ENCODE data around the gene CLEC4G.
A peak's percentile ranks its signal among the peaks of the same experiment; 100 is the strongest.
"Not testable (repeated sequence)": the region's sequence is repeated elsewhere in the genome, so short reads cannot be mapped to it uniquely, and the experiment has no call there.

The CLEC4G gene

DNA sequence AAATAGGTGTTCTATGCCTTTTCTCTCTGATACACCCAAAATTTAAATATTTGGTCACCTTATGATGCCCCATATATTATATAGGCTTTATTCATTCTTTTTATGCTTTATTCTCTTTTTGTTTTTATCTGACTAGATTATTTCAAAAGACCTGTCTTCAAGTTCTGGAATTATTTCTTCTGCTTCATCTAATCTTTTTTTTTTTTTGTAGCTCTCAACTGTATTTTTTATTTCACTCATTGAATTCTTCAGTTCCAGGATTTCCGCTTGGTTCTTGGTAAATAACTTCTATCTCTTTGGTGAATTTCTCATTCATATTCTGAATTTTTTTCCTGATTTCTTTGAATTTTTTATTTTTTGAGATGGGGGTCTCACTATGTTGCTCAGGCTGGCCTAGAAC lies 27.2 kb upstream of the CLEC4G start:
- no peak for TF ChIP-seq ZFX (IDR thresholded peaks at IDR 0.05)
- TF ChIP-seq, protein P1, sequence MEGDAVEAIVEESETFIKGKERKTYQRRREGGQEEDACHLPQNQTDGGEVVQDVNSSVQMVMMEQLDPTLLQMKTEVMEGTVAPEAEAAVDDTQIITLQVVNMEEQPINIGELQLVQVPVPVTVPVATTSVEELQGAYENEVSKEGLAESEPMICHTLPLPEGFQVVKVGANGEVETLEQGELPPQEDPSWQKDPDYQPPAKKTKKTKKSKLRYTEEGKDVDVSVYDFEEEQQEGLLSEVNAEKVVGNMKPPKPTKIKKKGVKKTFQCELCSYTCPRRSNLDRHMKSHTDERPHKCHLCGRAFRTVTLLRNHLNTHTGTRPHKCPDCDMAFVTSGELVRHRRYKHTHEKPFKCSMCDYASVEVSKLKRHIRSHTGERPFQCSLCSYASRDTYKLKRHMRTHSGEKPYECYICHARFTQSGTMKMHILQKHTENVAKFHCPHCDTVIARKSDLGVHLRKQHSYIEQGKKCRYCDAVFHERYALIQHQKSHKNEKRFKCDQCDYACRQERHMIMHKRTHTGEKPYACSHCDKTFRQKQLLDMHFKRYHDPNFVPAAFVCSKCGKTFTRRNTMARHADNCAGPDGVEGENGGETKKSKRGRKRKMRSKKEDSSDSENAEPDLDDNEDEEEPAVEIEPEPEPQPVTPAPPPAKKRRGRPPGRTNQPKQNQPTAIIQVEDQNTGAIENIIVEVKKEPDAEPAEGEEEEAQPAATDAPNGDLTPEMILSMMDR (conservative IDR thresholded peaks at IDR 0.05) = no peak
- H3K27ac ChIP-seq = no peak overlapping the region

DNA sequence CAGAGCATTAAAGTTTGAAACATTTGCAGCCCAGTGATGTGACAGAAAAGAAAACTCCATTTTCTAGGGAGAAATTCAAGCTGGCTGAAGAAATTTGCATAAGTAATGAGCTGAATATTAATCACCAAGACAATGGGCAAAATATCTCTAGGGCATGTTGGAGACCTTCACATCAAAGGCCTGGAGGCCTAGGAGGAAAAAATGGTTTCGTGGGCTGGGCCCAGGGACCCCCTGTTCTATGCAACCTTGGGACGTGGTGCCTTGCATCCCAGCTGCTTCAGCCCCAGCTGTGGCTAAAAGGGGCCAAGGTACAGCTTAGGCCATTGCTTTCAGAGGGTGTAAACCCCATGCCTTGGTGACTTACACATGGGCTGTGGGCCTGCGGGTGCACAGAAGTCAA lies 25.4 kb upstream of the CLEC4G start:
- TF ChIP-seq ZFX (IDR thresholded peaks at IDR 0.05) = no peak
- TF ChIP-seq, protein P1 (conservative IDR thresholded peaks at IDR 0.05) = no peak

DNA sequence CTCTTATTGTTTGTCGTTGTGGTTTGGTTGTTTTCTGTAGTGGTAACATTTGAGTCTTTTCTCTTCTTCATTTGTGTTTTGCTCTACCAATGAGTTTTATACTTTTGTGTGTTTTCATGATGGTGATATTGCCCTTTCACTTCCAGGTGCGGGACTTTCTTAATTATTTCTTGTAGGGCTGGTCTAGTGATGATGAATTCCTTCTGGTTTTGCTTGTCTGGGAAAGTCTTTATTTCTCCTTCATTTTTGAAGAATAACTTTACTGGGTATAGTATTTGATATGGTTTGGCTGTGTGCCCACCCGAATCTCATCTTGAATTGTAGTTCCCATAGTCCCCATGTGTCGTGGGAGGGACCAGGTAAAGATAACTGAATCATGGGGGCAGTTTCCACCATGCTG lies 24.3 kb upstream of the CLEC4G start:
- TF ChIP-seq, protein P1 (conservative IDR thresholded peaks at IDR 0.05) = no peak
- TF ChIP-seq ZFX (IDR thresholded peaks at IDR 0.05) = no peak
- no peak overlapping the region for H3K27ac ChIP-seq

More for the DNA sequence above, 25.4 kb upstream of the CLEC4G start:
- no peak overlapping the region for H3K27ac ChIP-seq

DNA sequence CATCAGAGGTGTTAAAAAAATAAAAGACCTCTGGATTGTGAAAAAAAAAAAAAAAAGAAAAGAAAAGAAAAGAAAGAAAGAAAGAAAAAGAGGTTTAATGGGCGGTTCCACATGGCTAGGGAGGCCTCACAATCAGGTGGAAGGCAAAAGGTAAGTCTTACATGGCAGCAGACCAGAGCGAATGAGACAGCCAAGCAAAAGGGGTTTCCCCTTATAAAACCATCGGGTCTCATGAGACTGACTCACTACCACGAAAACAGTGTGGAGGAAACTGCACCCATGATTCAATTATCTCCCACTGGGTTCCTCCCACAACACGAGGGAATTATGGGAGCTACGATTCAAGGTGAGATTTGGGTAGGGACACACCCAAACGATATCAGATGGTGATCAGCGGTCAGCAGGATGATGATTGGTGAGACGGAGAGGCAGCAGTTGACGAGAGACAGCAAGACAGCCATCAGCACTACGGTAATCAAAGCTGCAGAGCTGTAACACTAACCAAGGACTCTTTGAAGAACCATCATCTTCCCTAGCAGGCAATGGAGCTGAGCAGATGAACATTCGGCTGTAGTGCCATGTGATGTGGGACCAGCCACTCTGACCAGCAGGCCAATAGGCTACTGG lies 19.4 kb upstream of the CLEC4G start:
- no peak for TF ChIP-seq ZFX (IDR thresholded peaks at IDR 0.05)
- TF ChIP-seq, protein P1 (conservative IDR thresholded peaks at IDR 0.05) = no peak
- no peak overlapping the region for H3K27ac ChIP-seq

DNA sequence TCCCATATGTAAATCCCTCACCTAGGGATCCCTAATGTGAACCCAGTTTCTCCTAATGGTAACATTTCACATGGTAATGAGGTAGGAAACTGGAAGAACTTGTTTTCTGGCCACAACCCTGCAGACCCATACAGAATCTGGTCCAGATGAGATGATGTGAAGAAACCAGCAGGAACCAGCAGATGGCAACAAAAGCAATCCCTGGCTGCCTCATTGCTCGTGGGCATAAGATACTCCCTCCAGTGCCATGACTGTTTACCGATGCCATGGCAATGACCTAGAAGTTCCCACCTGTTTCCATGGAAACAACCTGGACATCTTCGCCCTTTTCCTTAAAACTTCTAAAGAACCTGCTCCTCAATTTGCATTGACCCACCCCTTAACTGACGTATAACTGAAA lies 16.8 kb upstream of the CLEC4G start:
- no peak overlapping the region for H3K27ac ChIP-seq
- no peak for TF ChIP-seq ZFX (IDR thresholded peaks at IDR 0.05)
- TF ChIP-seq, protein P1 (conservative IDR thresholded peaks at IDR 0.05) = peak; percentile 53

DNA sequence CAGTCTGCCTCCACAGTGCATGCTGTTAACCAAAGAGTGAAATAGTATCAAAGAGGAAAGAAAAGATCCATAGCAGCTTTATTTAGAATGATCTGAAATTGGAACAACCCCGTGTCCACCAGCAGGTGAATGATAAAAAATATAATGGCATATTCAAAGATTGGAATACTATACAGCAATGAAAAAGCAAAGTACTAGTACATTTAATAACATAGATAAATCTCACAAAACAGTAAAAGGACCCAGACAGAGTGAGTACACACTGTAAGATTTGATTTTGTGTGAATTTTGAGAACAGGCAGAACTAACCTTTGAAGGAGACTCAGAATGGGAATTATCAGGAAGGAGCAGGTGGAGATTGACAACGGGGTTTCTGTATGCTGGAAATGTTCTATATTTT lies 16.3 kb upstream of the CLEC4G start:
- no peak for TF ChIP-seq ZFX (IDR thresholded peaks at IDR 0.05)
- TF ChIP-seq, protein P1 (conservative IDR thresholded peaks at IDR 0.05) = no peak
- no peak overlapping the region for H3K27ac ChIP-seq

DNA sequence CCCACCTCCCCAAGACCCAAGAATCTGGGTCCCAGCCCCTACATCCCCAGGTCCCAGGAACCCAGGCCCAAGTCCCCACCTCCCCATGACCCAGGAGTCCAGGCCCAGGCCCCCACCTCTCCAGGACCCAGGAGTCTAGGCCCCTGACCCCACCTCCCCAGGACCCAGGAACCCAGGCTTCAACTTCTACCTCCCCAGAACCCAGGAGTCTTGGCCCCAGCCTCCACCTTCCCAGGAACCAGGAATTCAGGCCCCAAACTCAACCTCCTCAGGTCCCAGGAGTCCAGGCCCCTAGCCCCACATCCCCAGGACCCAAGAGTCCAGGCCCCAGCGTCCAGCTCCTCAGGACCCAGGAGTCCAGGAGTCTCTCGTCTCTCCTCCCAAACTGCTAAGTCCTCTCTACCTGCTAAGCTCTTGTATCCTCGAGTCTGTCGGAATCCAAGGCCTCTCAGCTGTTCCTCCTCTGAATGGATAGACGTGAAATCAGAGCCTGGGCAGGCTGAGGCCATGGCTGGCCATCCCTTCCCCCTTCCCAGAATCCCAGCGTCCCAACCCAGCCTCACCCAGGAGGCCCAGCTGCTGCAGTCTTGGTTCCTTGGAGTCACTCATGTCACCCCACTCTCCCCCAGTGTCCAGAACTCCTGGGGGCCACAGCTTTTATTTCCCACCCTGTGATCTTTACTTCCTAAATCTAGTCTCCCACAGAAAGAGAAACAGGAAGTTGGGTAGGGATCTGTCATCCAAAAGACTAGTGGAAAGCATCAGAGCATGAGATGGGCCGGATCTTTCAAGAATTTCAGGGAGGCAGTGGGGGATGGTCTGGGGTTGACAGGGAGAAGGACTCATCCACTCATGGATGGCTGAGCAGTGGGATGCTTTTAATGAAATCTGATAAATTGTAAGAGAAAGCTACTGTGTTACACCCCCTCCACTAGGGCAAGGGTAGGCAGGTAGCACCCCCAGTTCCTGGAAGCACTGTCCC lies 15.3 kb upstream of the CLEC4G start, which contains the start of gene CD209:
TSS of gene CD209 (minus strand) at position 632 of the 982 bp plus-strand sequence. CDS start at position 609, 23 bp downstream.
- no peak within 1 kb of the TSS for H3K27ac ChIP-seq
- TF ChIP-seq, protein P1 (conservative IDR thresholded peaks at IDR 0.05) = no peak
- TF ChIP-seq ZFX (IDR thresholded peaks at IDR 0.05) = no peak

DNA sequence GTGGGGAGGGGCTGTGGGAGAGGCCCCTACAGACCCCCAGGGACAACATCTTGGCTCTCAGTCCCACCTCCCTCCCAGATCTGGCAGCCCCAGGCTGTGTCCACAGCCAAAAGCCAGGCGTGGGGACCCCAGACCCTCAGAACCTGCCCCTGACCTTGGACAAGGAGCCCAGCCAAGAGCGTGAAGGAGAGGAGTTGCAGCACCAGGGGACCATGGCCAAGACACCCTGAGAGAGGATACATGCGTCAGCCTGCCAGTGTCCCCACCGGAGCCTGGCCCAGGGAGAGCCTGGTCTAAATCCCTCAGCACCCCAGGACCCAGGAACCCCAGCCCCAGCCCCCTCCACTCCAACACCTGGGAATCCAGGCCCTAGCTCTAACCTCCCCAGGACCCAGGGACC lies 14.4 kb upstream of the CLEC4G start:
- H3K27ac ChIP-seq = not testable (repeated sequence)

All from C4-2B (cell line).